GM19043 (cell line): Measurements from ENCODE around the gene PCNX3.

Experiments
- ATAC-seq: cut with Tn5 transposase; IDR thresholded peaks from one replicate; pipeline ENCODE4 v1.9.1; 2021; ENCODE audit warnings: low read depth; ENCODE audit not compliant: unreplicated experiment

Gene PCNX3

GRCh38 chr11:65580031-65580692 is 35.4 kb upstream of the PCNX3 start:
- ATAC-seq, result no peak

- ATAC-seq, result no peak
These were observed 34.8 kb upstream of the PCNX3 start for GRCh38 chr11:65580756-65581155.

DNA sequence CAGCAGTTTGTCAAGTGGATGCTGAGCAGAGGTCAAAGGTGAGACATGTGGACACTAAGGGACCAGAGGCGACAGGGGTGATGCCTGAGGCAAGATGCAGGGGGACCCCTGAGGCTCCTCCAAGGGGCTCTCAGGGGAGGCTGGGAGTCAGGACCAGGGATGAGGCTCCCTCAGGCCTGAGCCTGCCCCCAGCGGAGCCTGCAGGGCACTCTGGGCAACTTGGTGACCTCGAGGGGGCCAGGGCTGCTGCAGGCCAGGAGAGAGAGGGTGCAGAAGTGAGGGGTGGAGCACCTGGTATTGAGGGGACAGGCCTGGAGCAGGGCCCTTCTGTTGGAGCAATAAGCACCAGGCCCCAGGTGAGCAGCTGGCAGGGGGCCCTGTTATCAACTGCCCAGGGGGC is 33.6 kb upstream of the PCNX3 start:
- no peak for ATAC-seq

DNA sequence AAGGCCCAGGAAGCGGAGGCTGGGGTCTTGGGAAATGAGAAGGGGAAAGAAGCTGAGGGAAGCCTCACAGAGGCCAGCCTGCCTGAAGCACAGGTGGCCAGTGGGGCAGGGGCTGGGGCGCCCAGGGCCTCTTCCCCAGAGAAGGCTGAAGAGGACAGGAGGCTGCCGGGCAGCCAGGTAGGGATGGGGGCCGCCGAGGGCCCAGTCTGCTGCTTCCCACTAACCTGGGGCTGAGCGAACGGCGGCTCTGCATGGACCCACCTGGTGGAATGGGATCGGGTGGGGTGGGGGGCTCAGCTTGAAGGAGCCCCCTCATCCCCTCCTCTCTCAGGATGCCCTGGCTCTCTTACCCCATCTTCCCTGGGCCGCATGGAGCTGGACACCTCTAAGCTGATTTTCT is 32.0 kb upstream of the PCNX3 start:
- no peak for ATAC-seq

GRCh38 chr11:65584106-65584505 is 31.5 kb upstream of the PCNX3 start:
- no peak for ATAC-seq

DNA sequence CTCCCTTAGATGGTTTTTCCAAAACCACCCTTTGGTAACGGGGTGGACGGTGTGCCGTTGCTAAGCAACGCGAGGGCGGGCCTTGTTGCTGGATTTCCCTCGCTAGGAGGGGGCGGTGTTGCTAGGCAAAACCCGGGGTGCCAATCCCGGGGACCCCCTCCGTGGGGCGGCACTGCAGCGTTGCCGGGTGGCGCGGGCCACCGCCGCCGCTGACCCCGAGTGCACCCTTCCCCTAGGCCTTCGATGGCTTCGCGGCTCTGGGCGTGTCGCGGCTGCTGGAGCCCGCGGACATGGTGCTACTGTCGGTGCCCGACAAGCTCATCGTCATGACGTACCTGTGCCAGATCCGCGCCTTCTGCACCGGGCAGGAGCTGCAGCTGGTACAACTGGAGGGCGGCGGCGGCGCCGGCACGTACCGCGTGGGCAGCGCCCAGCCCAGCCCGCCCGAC is 30.8 kb upstream of the PCNX3 start:
- ATAC-seq, result no peak

GRCh38 chr11:65585396-65586246 is 30.0 kb upstream of the PCNX3 start:
- ATAC-seq, result no peak

GRCh38 chr11:65586247-65586630 is 29.3 kb upstream of the PCNX3 start:
- no peak for ATAC-seq

DNA sequence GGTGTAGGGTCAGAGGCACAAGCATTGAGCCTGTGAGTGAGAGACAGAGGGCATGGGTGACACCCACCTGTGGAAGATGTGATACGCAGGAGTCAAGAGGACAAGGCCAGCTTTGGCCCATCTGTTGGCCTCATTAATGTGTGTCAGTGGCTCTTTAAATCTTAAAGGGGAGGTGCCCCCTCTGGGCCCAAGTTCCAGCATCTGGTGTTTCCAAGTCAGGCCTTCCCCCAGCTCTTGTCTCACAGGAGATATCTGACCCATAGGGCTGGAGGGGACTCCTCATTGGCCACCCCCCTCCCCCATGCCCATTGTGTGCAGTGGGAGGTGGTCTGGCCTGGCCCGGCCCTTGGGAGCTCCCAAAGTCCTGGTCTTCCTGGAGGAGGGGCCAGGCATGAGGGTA is 28.9 kb upstream of the PCNX3 start:
- ATAC-seq, result no peak

GRCh38 chr11:65588199-65589054 is 27.1 kb upstream of the PCNX3 start:
- peak; percentile 81 for ATAC-seq

GRCh38 chr11:65589444-65590239 is 25.9 kb upstream of the PCNX3 start:
- ATAC-seq, result no peak

GRCh38 chr11:65590240-65590738 is 25.3 kb upstream of the PCNX3 start:
- no peak for ATAC-seq

- no peak for ATAC-seq
These were observed 23.4 kb upstream of the PCNX3 start for GRCh38 chr11:65591939-65592857.

GRCh38 chr11:65592858-65593517 is 22.6 kb upstream of the PCNX3 start:
- ATAC-seq, result no peak

DNA sequence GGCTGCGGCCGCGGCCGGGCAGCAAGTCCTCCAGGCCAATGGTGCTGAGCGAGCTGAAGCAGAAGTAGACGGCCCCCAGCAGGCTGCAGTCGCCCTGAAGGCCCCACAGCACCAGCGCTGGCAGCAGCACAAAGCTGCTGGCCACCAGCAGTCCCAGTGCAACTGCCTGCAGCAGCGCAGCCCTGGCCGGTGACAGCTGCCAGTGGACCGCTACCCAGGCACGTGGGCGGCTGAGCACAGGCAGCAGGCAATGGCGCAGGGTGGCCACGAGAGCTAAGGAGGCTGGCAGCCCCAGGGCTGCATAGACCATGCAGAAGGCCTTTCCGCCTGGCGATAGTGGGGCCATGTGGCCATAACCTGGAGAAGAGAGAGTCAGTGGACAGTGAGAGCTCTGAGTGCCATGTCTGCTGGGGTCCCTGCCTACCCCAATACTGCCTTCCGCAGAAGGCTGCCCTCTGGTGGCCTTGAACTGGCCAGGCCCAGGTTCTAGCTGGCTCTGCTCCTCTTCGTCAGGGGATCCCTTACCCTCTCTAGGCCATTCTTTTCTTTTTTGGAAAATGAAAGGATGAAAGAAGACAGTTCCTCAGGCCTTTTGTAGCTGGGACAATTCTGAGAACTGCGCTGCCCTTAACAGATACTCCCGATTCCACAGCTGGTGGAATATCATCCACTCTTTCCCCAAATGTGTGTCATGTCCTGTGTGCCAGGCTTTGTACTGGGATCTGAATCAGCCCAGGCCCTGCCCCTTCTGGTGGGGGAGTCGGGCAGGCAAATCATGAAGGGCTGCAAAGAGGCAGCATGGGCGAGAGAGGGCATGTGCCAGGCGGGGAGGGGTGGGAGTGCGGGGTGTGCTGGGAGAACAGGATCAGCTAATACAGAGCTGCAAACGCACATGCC is 21.8 kb upstream of the PCNX3 start:
- ATAC-seq, result no peak

- ATAC-seq, result no peak
These were observed 20.4 kb upstream of the PCNX3 start for GRCh38 chr11:65595131-65595530.

DNA sequence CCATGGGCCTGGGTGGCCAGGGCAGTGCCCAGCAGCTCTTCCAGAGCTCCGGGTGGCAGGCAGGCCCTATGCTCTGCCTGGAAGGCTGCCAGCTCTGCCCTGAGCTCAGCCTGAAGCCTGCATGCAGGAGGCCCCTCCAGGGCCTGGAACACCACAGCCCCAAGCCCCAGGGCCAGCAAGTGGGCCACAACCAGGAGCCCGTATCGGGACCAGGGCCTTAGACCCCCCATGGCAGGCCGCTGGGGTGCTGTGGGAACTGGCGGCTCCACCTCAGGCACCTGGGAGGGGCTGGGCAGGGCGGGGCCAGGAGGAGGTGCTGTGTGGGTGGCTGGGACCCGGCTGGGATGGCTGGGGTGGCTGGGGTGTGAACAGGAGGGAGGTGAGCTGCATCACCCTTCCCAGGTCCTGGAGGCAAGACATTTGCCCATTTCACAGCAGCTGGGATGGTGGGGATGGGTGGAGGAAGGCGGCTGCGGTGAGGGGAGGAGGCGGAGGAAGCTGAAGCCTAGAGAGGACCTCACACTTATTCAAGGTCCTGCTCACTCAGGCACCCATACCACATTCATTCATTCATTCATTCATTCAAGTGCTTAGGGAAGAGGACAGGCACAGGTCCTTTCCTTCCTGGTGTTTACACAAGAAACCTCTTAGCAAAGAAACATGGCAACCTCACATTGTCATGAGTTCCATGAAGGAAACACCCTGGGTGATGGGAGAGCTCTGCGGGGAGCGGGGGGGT is 19.9 kb upstream of the PCNX3 start, which contains the start of gene KCNK7:
Gene KCNK7, minus strand, starts transcription at position 258 of the 739 bp plus-strand sequence. Its CDS starts 28 bp downstream, at position 230.
- no peak for ATAC-seq
